Neutrophil (primary cell): Measurements from ENCODE around the gene CAPRIN1.

ENCODE experiments used
- H3K27ac ChIP-seq: fragments of 200-600 bp; sonication (generic); 2 replicates; pipeline ENCODE4 v1.5.1; 2016; ENCODE audit warnings: mild to moderate bottlenecking, moderate library complexity
- H3K27me3 ChIP-seq: fragments of 200-600 bp; sonication (generic); 2 replicates; pipeline ENCODE4 v1.6.0; 2016; ENCODE audit warnings: mild to moderate bottlenecking
- H3K36me3 ChIP-seq: fragments of 200-600 bp; sonication (generic); 2 replicates; pipeline ENCODE4 v1.5.1; 2017
- H3K4me1 ChIP-seq, 2 experiments: fragments of 200-600 bp in 1 of 2; sonication (generic) in 1 of 2; 1 replicate in 1 of 2; 2 replicates in 1 of 2; pipeline versions ENCODE4 v1.5.1 to v1.6.1; 2013 to 2016; ENCODE audit warnings: low read depth in 1 of 2, low read length in 1 of 2, mild to moderate bottlenecking in 1 of 2, moderate library complexity in 1 of 2; ENCODE audit not compliant: control insufficient read depth in 1 of 2, insufficient read depth in 1 of 2
- H3K4me3 ChIP-seq, 2 experiments: fragments of 200-600 bp in 1 of 2; sonication (generic) in 1 of 2; 1 replicate in 1 of 2; 2 replicates in 1 of 2; pipeline ENCODE4 v1.5.1; 2013 to 2016; ENCODE audit warnings: low read depth in 1 of 2, low read length in 1 of 2, mild to moderate bottlenecking in 1 of 2, moderate library complexity in 1 of 2
- H3K9me3 ChIP-seq: fragments of 200-600 bp; sonication (generic); 2 replicates; pipeline ENCODE4 v1.5.1; 2016
- TF ChIP-seq, protein P1 (sequence below): fragments of 200-600 bp; sonication (generic); IDR thresholded peaks from 2 replicates; pipeline ENCODE4 v1.5.1; 2016; ENCODE audit warnings: antibody characterized with exemption

CAPRIN1 gene

GRCh38 chr11:34072041-34072440 lies 20.5 kb downstream of the CAPRIN1 start:
- Histone ChIP-seq H3K9me3 (no peaks in the 10 kb centered on the region), H3K36me3 (peaks cover 49% of the 10 kb centered on the region), H3K4me1 (no peaks in the 10 kb centered on the region), H3K4me3 (no peak overlapping the region), H3K27ac (no peak overlapping the region), H3K27me3 (no peaks in the 10 kb centered on the region)
- TF ChIP-seq, protein P1, sequence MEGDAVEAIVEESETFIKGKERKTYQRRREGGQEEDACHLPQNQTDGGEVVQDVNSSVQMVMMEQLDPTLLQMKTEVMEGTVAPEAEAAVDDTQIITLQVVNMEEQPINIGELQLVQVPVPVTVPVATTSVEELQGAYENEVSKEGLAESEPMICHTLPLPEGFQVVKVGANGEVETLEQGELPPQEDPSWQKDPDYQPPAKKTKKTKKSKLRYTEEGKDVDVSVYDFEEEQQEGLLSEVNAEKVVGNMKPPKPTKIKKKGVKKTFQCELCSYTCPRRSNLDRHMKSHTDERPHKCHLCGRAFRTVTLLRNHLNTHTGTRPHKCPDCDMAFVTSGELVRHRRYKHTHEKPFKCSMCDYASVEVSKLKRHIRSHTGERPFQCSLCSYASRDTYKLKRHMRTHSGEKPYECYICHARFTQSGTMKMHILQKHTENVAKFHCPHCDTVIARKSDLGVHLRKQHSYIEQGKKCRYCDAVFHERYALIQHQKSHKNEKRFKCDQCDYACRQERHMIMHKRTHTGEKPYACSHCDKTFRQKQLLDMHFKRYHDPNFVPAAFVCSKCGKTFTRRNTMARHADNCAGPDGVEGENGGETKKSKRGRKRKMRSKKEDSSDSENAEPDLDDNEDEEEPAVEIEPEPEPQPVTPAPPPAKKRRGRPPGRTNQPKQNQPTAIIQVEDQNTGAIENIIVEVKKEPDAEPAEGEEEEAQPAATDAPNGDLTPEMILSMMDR, result no peak

DNA sequence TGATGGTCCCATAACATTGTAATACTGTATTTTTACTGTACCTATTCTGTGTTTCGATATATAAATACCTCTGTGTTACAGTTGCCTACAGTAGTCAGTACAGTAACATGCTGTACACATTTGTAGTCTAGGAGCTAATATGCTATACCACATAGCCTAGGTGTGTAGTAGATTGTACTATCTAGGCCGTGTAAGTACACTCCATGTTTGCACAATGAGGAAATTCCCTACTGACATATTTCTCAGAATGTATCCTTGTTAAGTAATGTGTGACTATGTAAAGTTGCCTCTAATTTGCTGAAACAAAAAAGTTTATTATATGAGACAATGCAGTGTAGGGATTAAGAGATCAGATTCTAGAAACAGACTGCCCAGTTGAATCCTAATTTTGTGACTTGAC lies 21.3 kb downstream of the CAPRIN1 start:
- Histone ChIP-seq H3K27me3 (no peaks in the 10 kb centered on the region), H3K4me1 (no peaks in the 10 kb centered on the region), H3K9me3 (no peaks in the 10 kb centered on the region), H3K27ac (no peak overlapping the region), H3K36me3 (peaks cover 56% of the 10 kb centered on the region), H3K4me3 (no peak overlapping the region)
- TF ChIP-seq, protein P1, result no peak

- Histone ChIP-seq H3K27ac (no peak overlapping the region), H3K4me3 (no peak overlapping the region), H3K9me3 (no peaks in the 10 kb centered on the region), H3K27me3 (no peaks in the 10 kb centered on the region), H3K4me1 (no peaks in the 10 kb centered on the region), H3K36me3 (peaks cover 68% of the 10 kb centered on the region)
- TF ChIP-seq, protein P1, result no peak
These were observed 22.9 kb downstream of the CAPRIN1 start for GRCh38 chr11:34074391-34074790.

DNA sequence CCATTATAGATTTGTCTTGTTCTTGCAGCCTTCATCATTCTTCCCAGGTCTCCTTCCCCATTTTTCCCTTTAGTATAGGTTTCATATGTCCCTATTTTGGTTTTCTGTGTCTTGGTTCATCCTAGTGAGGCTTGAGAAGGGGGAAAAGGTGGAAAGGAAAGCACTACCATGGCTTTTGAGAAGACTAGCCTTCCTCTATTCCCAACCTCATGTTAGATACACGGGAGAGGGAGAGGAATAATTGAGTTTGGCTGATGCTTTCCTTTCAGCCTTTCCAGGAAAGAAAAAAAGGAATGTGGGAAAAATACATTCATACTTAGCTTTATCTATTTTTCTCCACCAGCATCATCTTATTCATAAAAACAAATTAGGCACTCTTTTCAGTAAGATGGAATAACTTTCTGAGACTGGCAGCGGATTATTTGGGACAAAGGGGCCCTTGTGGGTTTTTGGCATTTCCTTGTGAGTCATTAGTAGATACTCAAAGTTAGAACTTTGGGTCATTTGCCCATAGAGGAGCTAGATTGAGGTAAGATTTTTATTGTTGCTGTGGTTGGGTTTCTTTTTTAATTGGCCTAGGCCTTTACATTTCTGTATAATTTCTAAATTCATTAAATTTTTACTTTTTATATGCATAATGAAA lies 23.8 kb downstream of the CAPRIN1 start:
- Histone ChIP-seq H3K4me1 (no peaks in the 10 kb centered on the region), H3K27me3 (no peaks in the 10 kb centered on the region), H3K4me3 (no peak overlapping the region), H3K9me3 (no peaks in the 10 kb centered on the region), H3K27ac (no peak overlapping the region), H3K36me3 (peaks cover 77% of the 10 kb centered on the region)
- TF ChIP-seq, protein P1, result no peak

DNA sequence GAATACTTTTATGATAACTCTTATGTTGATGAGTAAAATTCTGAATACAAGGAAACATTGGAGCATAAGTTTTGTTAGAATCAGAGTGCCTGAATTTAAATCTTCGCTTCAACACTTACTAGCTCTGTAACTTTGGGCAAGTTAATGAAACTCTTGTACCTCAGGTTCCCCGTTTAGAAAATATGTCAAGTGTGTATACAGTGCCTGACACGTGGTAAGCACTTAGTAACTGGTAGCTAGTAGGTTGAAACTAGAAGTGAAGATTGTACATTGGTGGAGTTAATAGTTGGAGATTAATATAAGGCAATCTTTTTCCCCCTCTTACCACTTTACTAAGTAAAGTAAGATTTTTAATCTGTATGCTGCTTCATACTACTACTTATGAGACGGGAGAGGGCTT lies 29.1 kb downstream of the CAPRIN1 start:
- Histone ChIP-seq H3K4me1 (no peaks in the 10 kb centered on the region), H3K36me3 (peaks cover 95% of the 10 kb centered on the region), H3K9me3 (no peaks in the 10 kb centered on the region), H3K27ac (no peak overlapping the region), H3K27me3 (no peaks in the 10 kb centered on the region), H3K4me3 (no peak overlapping the region)
- TF ChIP-seq, protein P1, result no peak
